Osteocyte (in vitro differentiated cells): ENCODE measurements around the gene ATXN1. TPM values are rescaled to one million over a fixed set of nuclear protein-coding genes. Genes with fewer than 3 reads are reported as not detected.

Source experiments
- DNase-seq: peaks from one replicate; pipeline ENCODE4 v3.0.0; 2021; ENCODE audit warnings: mixed read lengths; ENCODE audit not compliant: unreplicated experiment; ENCODE audit errors: extremely low spot score
- H3K27ac Mint-ChIP-seq: one replicate; pipeline ENCODE4 v1.8.0; 2021; ENCODE audit warnings: mild to moderate bottlenecking, mixed read lengths; ENCODE audit not compliant: unreplicated experiment
- H3K27me3 Mint-ChIP-seq: one replicate; pipeline ENCODE4 v1.8.0; 2021; ENCODE audit warnings: mixed read lengths; ENCODE audit not compliant: unreplicated experiment
- H3K36me3 Mint-ChIP-seq: one replicate; pipeline ENCODE4 v1.8.0; 2021; ENCODE audit warnings: mixed read lengths; ENCODE audit not compliant: unreplicated experiment
- H3K4me1 Mint-ChIP-seq: one replicate; pipeline ENCODE4 v1.8.0; 2021; ENCODE audit warnings: mixed read lengths; ENCODE audit not compliant: unreplicated experiment
- H3K4me3 Mint-ChIP-seq: one replicate; pipeline ENCODE4 v1.8.0; 2021; ENCODE audit warnings: mild to moderate bottlenecking, moderate library complexity, mixed read lengths; ENCODE audit not compliant: unreplicated experiment
- H3K9me3 Mint-ChIP-seq: one replicate; pipeline ENCODE4 v1.8.0; 2021; ENCODE audit warnings: mixed read lengths; ENCODE audit not compliant: unreplicated experiment
- total RNA-seq: library from RNA; stranded (reverse); gene quantifications from 2 replicates; pipeline ENCODE4 v1.2.1, GENCODE V29; 2021
- TF ChIP-seq, protein P1 (sequence below): fragments of 200-600 bp; sonication (generic); IDR thresholded peaks from 2 replicates; pipeline ENCODE4 v1.5.0; 2021; ENCODE audit warnings: antibody characterized with exemption, mild to moderate bottlenecking, moderate library complexity

ATXN1 gene
- total RNA-seq, 1 donor from 2014 or later: 54.4 TPM

DNA sequence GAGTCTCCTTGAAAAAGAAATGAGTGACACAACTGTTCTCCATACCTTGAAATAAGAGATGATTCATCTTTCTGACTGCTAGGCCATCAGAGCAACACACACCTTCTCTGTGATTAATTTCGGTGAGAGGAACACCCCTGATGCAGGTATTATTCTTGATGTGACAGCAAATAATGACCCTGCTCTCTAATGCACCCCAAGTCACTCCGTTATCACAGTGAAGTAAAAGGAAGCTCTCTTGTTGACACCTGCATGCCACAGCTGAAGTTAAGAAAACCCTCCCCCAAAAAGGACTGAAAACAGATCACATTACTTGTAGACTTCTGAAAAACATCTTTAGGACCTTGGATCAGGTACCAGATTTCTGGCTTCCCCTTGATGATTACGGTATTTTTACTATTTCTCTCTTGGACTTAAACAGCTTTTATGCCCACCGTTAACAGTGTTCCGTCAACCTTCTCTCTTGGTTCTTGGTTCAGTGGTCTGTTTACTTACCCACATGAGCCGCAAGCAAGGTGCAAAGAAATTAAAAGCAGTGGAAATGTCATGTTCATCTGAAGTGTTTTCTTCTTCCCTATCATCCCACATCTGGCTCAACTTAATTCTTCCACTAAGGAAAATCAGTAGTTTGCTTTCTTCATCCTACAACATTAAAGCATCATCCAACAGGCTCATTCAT, 273.1 kb downstream of the ATXN1 start:
- peaks cover 7% of the 10 kb centered on the region for H3K4me1 Mint-ChIP-seq
- H3K4me3 Mint-ChIP-seq: no peak overlapping the region
- H3K27me3 Mint-ChIP-seq: no peaks in the 10 kb centered on the region
- DNase-seq: no peak
- no peaks in the 10 kb centered on the region for H3K9me3 Mint-ChIP-seq
- no peak overlapping the region for H3K27ac Mint-ChIP-seq
- H3K36me3 Mint-ChIP-seq: peaks cover 26% of the 10 kb centered on the region
- TF ChIP-seq, protein P1, sequence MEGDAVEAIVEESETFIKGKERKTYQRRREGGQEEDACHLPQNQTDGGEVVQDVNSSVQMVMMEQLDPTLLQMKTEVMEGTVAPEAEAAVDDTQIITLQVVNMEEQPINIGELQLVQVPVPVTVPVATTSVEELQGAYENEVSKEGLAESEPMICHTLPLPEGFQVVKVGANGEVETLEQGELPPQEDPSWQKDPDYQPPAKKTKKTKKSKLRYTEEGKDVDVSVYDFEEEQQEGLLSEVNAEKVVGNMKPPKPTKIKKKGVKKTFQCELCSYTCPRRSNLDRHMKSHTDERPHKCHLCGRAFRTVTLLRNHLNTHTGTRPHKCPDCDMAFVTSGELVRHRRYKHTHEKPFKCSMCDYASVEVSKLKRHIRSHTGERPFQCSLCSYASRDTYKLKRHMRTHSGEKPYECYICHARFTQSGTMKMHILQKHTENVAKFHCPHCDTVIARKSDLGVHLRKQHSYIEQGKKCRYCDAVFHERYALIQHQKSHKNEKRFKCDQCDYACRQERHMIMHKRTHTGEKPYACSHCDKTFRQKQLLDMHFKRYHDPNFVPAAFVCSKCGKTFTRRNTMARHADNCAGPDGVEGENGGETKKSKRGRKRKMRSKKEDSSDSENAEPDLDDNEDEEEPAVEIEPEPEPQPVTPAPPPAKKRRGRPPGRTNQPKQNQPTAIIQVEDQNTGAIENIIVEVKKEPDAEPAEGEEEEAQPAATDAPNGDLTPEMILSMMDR: no peak

- DNase-seq: no peak
- no peaks in the 10 kb centered on the region for H3K9me3 Mint-ChIP-seq
- H3K4me1 Mint-ChIP-seq: peaks cover 4% of the 10 kb centered on the region
- H3K27ac Mint-ChIP-seq: no peak overlapping the region
- peaks cover 35% of the 10 kb centered on the region for H3K36me3 Mint-ChIP-seq
- no peak overlapping the region for H3K4me3 Mint-ChIP-seq
- no peaks in the 10 kb centered on the region for H3K27me3 Mint-ChIP-seq
- TF ChIP-seq, protein P1: no peak
These were observed 274.6 kb downstream of the ATXN1 start for GRCh38 chr6:16486661-16487060.

GRCh38 chr6:16483315-16483875, 277.9 kb downstream of the ATXN1 start:
- TF ChIP-seq, protein P1: no peak
- H3K9me3 Mint-ChIP-seq: no peaks in the 10 kb centered on the region
- no peak overlapping the region for H3K4me3 Mint-ChIP-seq
- no peaks in the 10 kb centered on the region for H3K27me3 Mint-ChIP-seq
- DNase-seq: no peak
- no peak overlapping the region for H3K27ac Mint-ChIP-seq
- H3K4me1 Mint-ChIP-seq: no peaks in the 10 kb centered on the region
- peaks cover 41% of the 10 kb centered on the region for H3K36me3 Mint-ChIP-seq

GRCh38 chr6:16482702-16483314, 278.5 kb downstream of the ATXN1 start:
- DNase-seq: no peak
- Mint-ChIP-seq H3K27me3 (no peaks in the 10 kb centered on the region), H3K9me3 (no peaks in the 10 kb centered on the region), H3K36me3 (peaks cover 41% of the 10 kb centered on the region), H3K4me1 (no peaks in the 10 kb centered on the region), H3K4me3 (no peak overlapping the region), H3K27ac (no peak overlapping the region)
- TF ChIP-seq, protein P1: no peak

- H3K36me3 Mint-ChIP-seq: peaks cover 44% of the 10 kb centered on the region
- TF ChIP-seq, protein P1: no peak
- no peaks in the 10 kb centered on the region for H3K9me3 Mint-ChIP-seq
- no peaks in the 10 kb centered on the region for H3K27me3 Mint-ChIP-seq
- H3K4me1 Mint-ChIP-seq: no peaks in the 10 kb centered on the region
- H3K4me3 Mint-ChIP-seq: no peak overlapping the region
- no peak for DNase-seq
- H3K27ac Mint-ChIP-seq: no peak overlapping the region
These were observed 279.4 kb downstream of the ATXN1 start for GRCh38 chr6:16481697-16482399.
